Endothelial cell (in vitro differentiated cells): ENCODE measurements around the gene NTN5. TPM values are rescaled to one million over a fixed set of nuclear protein-coding genes. Genes with fewer than 3 reads are reported as not detected.

ENCODE experiments used
- DNase-seq: peaks from one replicate; pipeline ENCODE4 v3.0.0; 2021; ENCODE audit warnings: low spot score
- H3K27ac Mint-ChIP-seq: one replicate; pipeline ENCODE4 v1.8.0; 2021; ENCODE audit warnings: mixed read lengths, inconsistent platforms; ENCODE audit not compliant: unreplicated experiment
- H3K27me3 Mint-ChIP-seq: one replicate; pipeline ENCODE4 v1.8.0; 2021; ENCODE audit warnings: mild to moderate bottlenecking, moderate library complexity, mixed read lengths, inconsistent platforms; ENCODE audit not compliant: unreplicated experiment
- H3K36me3 Mint-ChIP-seq: one replicate; pipeline ENCODE4 v1.8.0; 2021; ENCODE audit warnings: mild to moderate bottlenecking, low read depth, mixed read lengths, inconsistent platforms; ENCODE audit not compliant: unreplicated experiment
- H3K4me1 Mint-ChIP-seq: one replicate; pipeline ENCODE4 v1.8.0; 2021; ENCODE audit warnings: mild to moderate bottlenecking, mixed read lengths, inconsistent platforms; ENCODE audit not compliant: unreplicated experiment
- H3K4me3 Mint-ChIP-seq: one replicate; pipeline ENCODE4 v1.8.0; 2021; ENCODE audit warnings: mild to moderate bottlenecking, mixed read lengths, inconsistent platforms; ENCODE audit not compliant: unreplicated experiment
- H3K9me3 Mint-ChIP-seq: one replicate; pipeline ENCODE4 v1.8.0; 2021; ENCODE audit warnings: mixed read lengths, inconsistent platforms; ENCODE audit not compliant: unreplicated experiment
- total RNA-seq: library from RNA; stranded (reverse); fragmentation: NEBNext Ultra II Directional; extraction: Animal tissue kit (Norgen Biotek cat#: 25700); gene quantifications from one replicate; pipeline ENCODE4 v1.2.1, GENCODE V29; 2021; ENCODE audit not compliant: unreplicated experiment
- TF ChIP-seq, protein P1 (sequence below): fragments of 200-600 bp; sonication (generic); IDR thresholded peaks from one replicate; pipeline ENCODE4 v1.5.0; 2021; ENCODE audit warnings: antibody characterized with exemption; ENCODE audit not compliant: unreplicated experiment

NTN5 gene
- total RNA-seq, 1 donor from 2014 or later, result 0.21 TPM

GRCh38 chr19:48624791-48625723, 47.8 kb downstream of the NTN5 start:
- DNase-seq, result no peak

GRCh38 chr19:48624067-48624594, 48.7 kb downstream of the NTN5 start:
- Mint-ChIP-seq H3K27ac (peak overlapping the region; percentile 92), H3K4me1 (peaks cover 15% of the 10 kb centered on the region), H3K4me3 (peak overlapping the region; percentile 89), H3K36me3 (peaks cover 13% of the 10 kb centered on the region), H3K27me3 (peaks cover 14% of the 10 kb centered on the region), H3K9me3 (no peaks in the 10 kb centered on the region)
- TF ChIP-seq, protein P1, sequence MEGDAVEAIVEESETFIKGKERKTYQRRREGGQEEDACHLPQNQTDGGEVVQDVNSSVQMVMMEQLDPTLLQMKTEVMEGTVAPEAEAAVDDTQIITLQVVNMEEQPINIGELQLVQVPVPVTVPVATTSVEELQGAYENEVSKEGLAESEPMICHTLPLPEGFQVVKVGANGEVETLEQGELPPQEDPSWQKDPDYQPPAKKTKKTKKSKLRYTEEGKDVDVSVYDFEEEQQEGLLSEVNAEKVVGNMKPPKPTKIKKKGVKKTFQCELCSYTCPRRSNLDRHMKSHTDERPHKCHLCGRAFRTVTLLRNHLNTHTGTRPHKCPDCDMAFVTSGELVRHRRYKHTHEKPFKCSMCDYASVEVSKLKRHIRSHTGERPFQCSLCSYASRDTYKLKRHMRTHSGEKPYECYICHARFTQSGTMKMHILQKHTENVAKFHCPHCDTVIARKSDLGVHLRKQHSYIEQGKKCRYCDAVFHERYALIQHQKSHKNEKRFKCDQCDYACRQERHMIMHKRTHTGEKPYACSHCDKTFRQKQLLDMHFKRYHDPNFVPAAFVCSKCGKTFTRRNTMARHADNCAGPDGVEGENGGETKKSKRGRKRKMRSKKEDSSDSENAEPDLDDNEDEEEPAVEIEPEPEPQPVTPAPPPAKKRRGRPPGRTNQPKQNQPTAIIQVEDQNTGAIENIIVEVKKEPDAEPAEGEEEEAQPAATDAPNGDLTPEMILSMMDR, result no peak
- peak; percentile 98 for DNase-seq

More at GRCh38 chr19:48624791-48625723, 47.8 kb downstream of the NTN5 start:
- Mint-ChIP-seq H3K27ac (peak overlapping the region; percentile 68), H3K4me3 (peak overlapping the region; percentile 83), H3K4me1 (peaks cover 15% of the 10 kb centered on the region), H3K9me3 (no peaks in the 10 kb centered on the region), H3K36me3 (peaks cover 13% of the 10 kb centered on the region), H3K27me3 (peaks cover 13% of the 10 kb centered on the region)
- TF ChIP-seq, protein P1, result no peak

DNA sequence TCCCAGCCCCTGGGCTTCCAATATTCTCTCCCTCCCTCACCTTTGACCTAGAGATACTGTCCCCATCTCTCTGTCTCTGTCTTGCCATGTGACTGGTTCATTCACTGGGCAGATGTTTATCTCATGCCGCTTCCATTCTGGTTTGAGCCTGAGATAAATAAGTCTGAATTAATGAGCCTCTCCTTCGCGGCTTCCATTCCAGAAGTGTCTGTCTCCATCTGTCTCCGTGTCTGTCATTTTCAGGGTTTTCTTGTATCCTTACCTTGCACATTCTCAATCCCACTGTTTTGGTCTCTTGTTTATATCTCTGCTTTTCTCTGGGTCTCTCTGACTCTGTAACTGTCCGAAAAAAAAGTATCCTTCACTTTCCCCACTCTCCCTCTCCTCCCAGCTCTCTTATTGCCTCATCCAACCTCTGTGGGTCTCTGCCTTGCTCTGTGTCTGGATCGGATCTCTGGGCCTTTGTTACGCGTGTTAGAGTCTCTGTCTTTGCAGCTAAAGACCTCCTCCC, 49.2 kb downstream of the NTN5 start:
- no peak for DNase-seq
- peak overlapping the region; percentile 92 for H3K27ac Mint-ChIP-seq
- H3K4me1 Mint-ChIP-seq, result peaks cover 17% of the 10 kb centered on the region
- H3K4me3 Mint-ChIP-seq, result peak overlapping the region; percentile 86
- no peaks in the 10 kb centered on the region for H3K9me3 Mint-ChIP-seq
- TF ChIP-seq, protein P1, result no peak
- H3K36me3 Mint-ChIP-seq, result peaks cover 13% of the 10 kb centered on the region
- peaks cover 15% of the 10 kb centered on the region for H3K27me3 Mint-ChIP-seq

- TF ChIP-seq, protein P1, result no peak
These were observed 52.9 kb downstream of the NTN5 start for GRCh38 chr19:48619692-48620585.

More at GRCh38 chr19:48619692-48620585, 52.9 kb downstream of the NTN5 start:
- DNase-seq, result no peak
- Mint-ChIP-seq H3K9me3 (no peaks in the 10 kb centered on the region), H3K27ac (peak overlapping the region; percentile 89), H3K4me3 (peak overlapping the region; percentile 99), H3K36me3 (peaks cover 34% of the 10 kb centered on the region), H3K27me3 (peaks cover 11% of the 10 kb centered on the region), H3K4me1 (peaks cover 36% of the 10 kb centered on the region)
